ENCODE data around the gene EDC3.
"Not testable (repeated sequence)": the region's sequence is repeated elsewhere in the genome, so short reads cannot be mapped to it uniquely, and the experiment has no call there.

The EDC3 gene

GRCh38 chr15:74604983-74605794 lies 90.6 kb downstream of the EDC3 start:
- no peak for DNase-seq
- Histone ChIP-seq H3K36me3 (no peaks in the 10 kb centered on the region), H3K9me3 (no peaks in the 10 kb centered on the region), H3K4me3 (no peak overlapping the region), H3K27me3 (no peaks in the 10 kb centered on the region), H3K27ac (no peak overlapping the region), H3K4me1 (no peaks in the 10 kb centered on the region)
- TF ChIP-seq CTCF (IDR thresholded peaks at IDR 0.05), result no peak
- intact Hi-C loops (cut with DNase I; ENCODE audit: low total_unique reads), result no loop called here

GRCh38 chr15:74603789-74604705 lies 91.8 kb downstream of the EDC3 start:
- Histone ChIP-seq H3K36me3 (no peaks in the 10 kb centered on the region), H3K27ac (no peak overlapping the region), H3K4me3 (no peak overlapping the region), H3K27me3 (no peaks in the 10 kb centered on the region), H3K9me3 (no peaks in the 10 kb centered on the region), H3K4me1 (peaks cover 0 to 9% (median 4%) of the 10 kb centered on the region in 4 donors)
- TF ChIP-seq CTCF (IDR thresholded peaks at IDR 0.05), result no peak
- no peak for DNase-seq
- intact Hi-C loops (cut with DNase I; ENCODE audit: low total_unique reads), result no loop called here

GRCh38 chr15:74603026-74603788 lies 92.6 kb downstream of the EDC3 start:
- intact Hi-C loops (cut with DNase I; ENCODE audit: low total_unique reads), result no loop called here
- DNase-seq, result no peak
- no peak overlapping the region for H3K27ac ChIP-seq
- peaks cover 0 to 13% (median 6%) of the 10 kb centered on the region in 4 donors for H3K4me1 ChIP-seq
- no peaks in the 10 kb centered on the region for H3K9me3 ChIP-seq
- no peaks in the 10 kb centered on the region for H3K27me3 ChIP-seq
- no peak overlapping the region for H3K4me3 ChIP-seq
- H3K36me3 ChIP-seq, result no peaks in the 10 kb centered on the region
- no peak for TF ChIP-seq CTCF (IDR thresholded peaks at IDR 0.05)

GRCh38 chr15:74599156-74599555 lies 96.7 kb downstream of the EDC3 start:
- intact Hi-C loops (cut with DNase I; ENCODE audit: low total_unique reads), result no loop called here
- Histone ChIP-seq H3K4me3 (peak overlapping the region; percentile 61 to 70), H3K9me3 (no peaks in the 10 kb centered on the region), H3K4me1 (peaks cover 0 to 19% (median 8%) of the 10 kb centered on the region in 4 donors), H3K27ac (peak overlapping the region in 1 of 2 donors; percentile 93), H3K27me3 (no peaks in the 10 kb centered on the region), H3K36me3 (peaks cover 0 to 18% (median 4%) of the 10 kb centered on the region in 3 donors)
- no peak for TF ChIP-seq CTCF (IDR thresholded peaks at IDR 0.05)
- no peak for DNase-seq

GRCh38 chr15:74598126-74598842 lies 97.5 kb downstream of the EDC3 start:
- Histone ChIP-seq H3K36me3 (peaks cover 0 to 26% (median 11%) of the 10 kb centered on the region in 3 donors), H3K27me3 (no peaks in the 10 kb centered on the region), H3K27ac (peak overlapping the region; percentile 74 to 93), H3K4me1 (peaks cover 0 to 19% (median 8%) of the 10 kb centered on the region in 4 donors), H3K9me3 (no peaks in the 10 kb centered on the region), H3K4me3 (peak overlapping the region; percentile 61 to 70)
- TF ChIP-seq CTCF (IDR thresholded peaks at IDR 0.05), result no peak
- DNase-seq, result peak; percentile 93 to 96
- intact Hi-C loops (cut with DNase I; ENCODE audit: low total_unique reads), result no loop called here

- H3K27ac ChIP-seq; H3K4me3 ChIP-seq; H3K27me3 ChIP-seq; intact Hi-C loops (cut with DNase I; ENCODE audit: low total_unique reads); H3K9me3 ChIP-seq; DNase-seq: not testable (repeated sequence)
- Histone ChIP-seq H3K36me3 (peaks cover 9 to 37% (median 21%) of the 10 kb centered on the region in 3 donors), H3K4me1 (peaks cover 0 to 19% (median 8%) of the 10 kb centered on the region in 4 donors)
Observed at GRCh38 chr15:74597146-74597705, 98.6 kb downstream of the EDC3 start.

- Histone ChIP-seq H3K4me1 (peaks cover 0 to 19% (median 8%) of the 10 kb centered on the region in 4 donors), H3K36me3 (peaks cover 14 to 42% (median 26%) of the 10 kb centered on the region in 3 donors)
- intact Hi-C loops (cut with DNase I; ENCODE audit: low total_unique reads); H3K9me3 ChIP-seq; DNase-seq; H3K27me3 ChIP-seq; H3K27ac ChIP-seq; H3K4me3 ChIP-seq: not testable (repeated sequence)
Observed at GRCh38 chr15:74596736-74597135, 99.1 kb downstream of the EDC3 start.
